Caco-2 (cell line): Measurements from ENCODE around the gene SPDYA. TPM values are rescaled to one million over a fixed set of nuclear protein-coding genes. Genes with fewer than 3 reads are reported as not detected.

ENCODE experiments used
- BruUV-seq: library from RNA; stranded (reverse); fragments of 400-500 nt; replicated peaks from 2 replicates; lab custom pipeline; 2021; lab: Mats Ljungman, UMichigan
- CTCF ChIA-PET: fragments of 300-600 bp; sonication (Branson Sonifier 250); formaldehyde crosslinking; loops from one replicate; lab custom pipeline; 2022; ENCODE audit warnings: antibody characterized with exemption; lab: Charles Lee
- POLR2A ChIA-PET: fragments of 300-600 bp; sonication (Branson Sonifier 250); formaldehyde crosslinking; loops from one replicate; lab custom pipeline; 2022; ENCODE audit warnings: antibody characterized with exemption; lab: Charles Lee
- DNase-seq, 2 experiments: peaks; one replicate each; pipeline versions ENCODE4 v3.0.0 to v3.0.0-alpha.2; 2020 to 2022
- H3K27me3 ChIP-seq: replicated peaks from 2 replicates; pipeline ENCODE4 v1.6.0; 2011; ENCODE audit warnings: low read length; ENCODE audit not compliant: control insufficient read depth, insufficient read depth
- H3K36me3 ChIP-seq: 2 replicates; pipeline ENCODE4 v1.5.1; 2011; ENCODE audit warnings: low read length; ENCODE audit not compliant: control insufficient read depth, insufficient read depth
- H3K4me1 ChIP-seq: fragments of 250-450 bp; sonication (Bioruptor Pico); 2 replicates; pipeline ENCODE4 v1.5.1; 2020; ENCODE audit warnings: mild to moderate bottlenecking
- H3K4me3 ChIP-seq: 2 replicates; pipeline ENCODE4 v1.5.1; 2011; ENCODE audit warnings: low read depth, mild to moderate bottlenecking, control low read depth, low read length
- H3K9me3 ChIP-seq: fragments of 250-450 bp; sonication (Bioruptor Pico); 2 replicates; pipeline ENCODE4 v1.5.1; 2020; ENCODE audit warnings: mild to moderate bottlenecking, moderate library complexity
- H3K27ac Mint-ChIP-seq: one replicate; pipeline ENCODE4 v1.8.0; 2022; ENCODE audit warnings: mixed read lengths; ENCODE audit not compliant: unreplicated experiment
- H3K27me3 Mint-ChIP-seq: one replicate; pipeline ENCODE4 v1.8.0; 2022; ENCODE audit warnings: mixed read lengths; ENCODE audit not compliant: insufficient read depth, unreplicated experiment
- H3K36me3 Mint-ChIP-seq: one replicate; pipeline ENCODE4 v1.8.0; 2022; ENCODE audit warnings: mild to moderate bottlenecking, mixed read lengths; ENCODE audit not compliant: insufficient read depth, unreplicated experiment
- H3K4me1 Mint-ChIP-seq: one replicate; pipeline ENCODE4 v1.8.0; 2022; ENCODE audit warnings: low read depth, mixed read lengths; ENCODE audit not compliant: unreplicated experiment
- H3K4me3 Mint-ChIP-seq: one replicate; pipeline ENCODE4 v1.8.0; 2022; ENCODE audit warnings: mild to moderate bottlenecking, moderate library complexity, mixed read lengths; ENCODE audit not compliant: unreplicated experiment
- H3K9me3 Mint-ChIP-seq: one replicate; pipeline ENCODE4 v1.8.0; 2022; ENCODE audit warnings: mixed read lengths; ENCODE audit not compliant: unreplicated experiment
- CTCF ChIP-seq, 2 experiments: fragments of 200-600 bp in 1 of 2; IDR thresholded peaks; 1 replicate in 1 of 2; 2 replicates in 1 of 2; pipeline versions ENCODE4 v1.5.1 to v1.8.0; 2011 to 2022; ENCODE audit warnings: antibody characterized with exemption in 1 of 2, control low read depth in 1 of 2, inconsistent platforms in 1 of 2, low read depth in 1 of 2, low read length in 1 of 2, mild to moderate bottlenecking in 1 of 2, moderate library complexity in 1 of 2; ENCODE audit not compliant: insufficient read depth in 1 of 2, severe bottlenecking in 1 of 2, unreplicated experiment in 1 of 2
- intact Hi-C: fragments of 100-400 bp; cut with micrococcal nuclease; formaldehyde crosslinking; loops from one replicate; pipeline ENCODE4 v1.10.0; 2022; ENCODE audit not compliant: unreplicated experiment
- total RNA-seq: library from RNA; stranded (reverse); gene quantifications from 2 replicates; pipeline ENCODE4 v1.2.3, GENCODE V29; 2022

The SPDYA gene
- total RNA-seq, 1 experiment from 2014 or later = 1.5 TPM

DNA sequence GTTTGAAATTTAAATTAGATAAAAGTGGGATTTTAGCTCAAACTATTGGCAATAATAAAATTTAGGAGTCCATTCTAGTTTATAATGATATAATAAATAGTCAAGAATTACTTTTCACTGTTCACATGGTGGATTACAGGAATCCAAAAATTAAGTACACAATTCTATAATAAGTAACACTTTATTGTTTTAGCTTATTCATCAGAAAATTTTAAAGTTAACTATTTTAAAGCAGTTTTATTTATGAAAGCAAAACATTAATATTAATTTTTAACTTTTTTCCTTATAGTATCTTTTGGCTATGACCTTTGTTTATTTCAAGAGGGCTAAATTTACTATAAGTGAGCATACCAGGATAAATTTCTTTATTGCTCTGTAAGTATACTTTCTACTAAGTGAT lies 11.4 kb downstream of the SPDYA start:
- Histone ChIP-seq H3K9me3 (no peaks in the 10 kb centered on the region), H3K27me3 (no peaks in the 10 kb centered on the region), H3K4me1 (no peaks in the 10 kb centered on the region), H3K36me3 (no peaks in the 10 kb centered on the region), H3K4me3 (no peak overlapping the region)
- ChIA-PET CTCF (interaction anchor here (0.6 kb wide), 1 partner anchor 154 kb away, joined by 3 read pairs; no protein-coding TSS in a partner anchor), POLR2A (no interaction called here)
- H3K4me1 Mint-ChIP-seq = no peaks in the 10 kb centered on the region
- intact Hi-C loops = no loop called here
- no peak for DNase-seq
- H3K27ac Mint-ChIP-seq = no peak overlapping the region
- H3K4me3 Mint-ChIP-seq = no peak overlapping the region
- TF ChIP-seq CTCF (IDR thresholded peaks at IDR 0.05; ENCODE audit: insufficient read depth in 1 of 2, low read depth in 1 of 2, low read length in 1 of 2, severe bottlenecking in 1 of 2, unreplicated experiment in 1 of 2) = no peak
- H3K36me3 Mint-ChIP-seq = peaks cover 5% of the 10 kb centered on the region
- no peaks in the 10 kb centered on the region for H3K9me3 Mint-ChIP-seq
- BruUV-seq = no TSS peak
- H3K27me3 Mint-ChIP-seq = no peaks in the 10 kb centered on the region

DNA sequence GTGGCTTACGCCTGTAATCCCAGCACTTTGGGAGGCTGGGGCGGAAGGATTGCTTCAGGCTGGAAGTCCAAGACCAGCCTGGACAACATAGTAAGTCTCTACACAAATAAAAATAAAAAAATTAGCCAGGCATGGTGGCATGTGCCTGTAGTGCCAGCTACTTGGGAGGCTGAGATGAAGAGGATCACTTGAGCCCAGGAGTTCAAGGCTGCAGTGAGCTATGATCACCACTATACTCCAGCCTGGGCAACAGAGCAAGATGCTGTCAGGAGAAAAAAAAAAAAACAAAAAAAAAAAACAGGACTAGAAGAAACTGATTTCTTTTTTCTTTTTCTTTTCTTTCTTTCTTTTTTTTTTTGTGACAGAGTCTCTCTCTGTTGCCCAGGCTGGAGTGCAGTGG lies 13.6 kb downstream of the SPDYA start:
- Histone ChIP-seq H3K4me3 (no peak overlapping the region), H3K36me3 (no peaks in the 10 kb centered on the region), H3K27me3 (no peaks in the 10 kb centered on the region), H3K9me3 (no peaks in the 10 kb centered on the region), H3K4me1 (no peaks in the 10 kb centered on the region)
- DNase-seq = no peak
- ChIA-PET POLR2A (interaction anchor here (0.7 kb wide), 1 partner anchor 177 kb away, joined by 4 read pairs; no protein-coding TSS in a partner anchor), CTCF (no interaction called here)
- no peaks in the 10 kb centered on the region for H3K9me3 Mint-ChIP-seq
- peaks cover 5% of the 10 kb centered on the region for H3K36me3 Mint-ChIP-seq
- no peak overlapping the region for H3K4me3 Mint-ChIP-seq
- no TSS peak for BruUV-seq
- no peak for TF ChIP-seq CTCF (IDR thresholded peaks at IDR 0.05; ENCODE audit: insufficient read depth in 1 of 2, low read depth in 1 of 2, low read length in 1 of 2, severe bottlenecking in 1 of 2, unreplicated experiment in 1 of 2)
- H3K27me3 Mint-ChIP-seq = no peaks in the 10 kb centered on the region
- no peaks in the 10 kb centered on the region for H3K4me1 Mint-ChIP-seq
- intact Hi-C loops = no loop called here
- no peak overlapping the region for H3K27ac Mint-ChIP-seq

DNA sequence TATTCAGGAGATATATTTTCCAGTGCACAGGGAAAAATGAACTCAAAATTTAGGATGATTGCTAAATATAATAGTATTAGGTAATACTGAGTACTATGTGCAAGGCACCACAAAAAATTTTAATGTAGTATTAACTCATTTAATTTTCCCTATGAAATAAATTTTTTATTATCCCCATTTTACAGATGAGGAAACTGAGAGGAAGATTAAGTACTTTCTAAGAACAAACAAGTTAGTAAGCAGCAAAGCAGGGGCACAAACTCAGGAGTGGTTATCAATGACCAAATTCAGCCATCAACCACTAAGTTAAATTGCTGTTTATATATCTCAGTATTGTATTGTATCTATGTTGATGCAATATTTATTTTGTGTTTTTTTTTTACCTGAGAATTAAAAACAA lies 14.2 kb downstream of the SPDYA start:
- H3K9me3 ChIP-seq = no peaks in the 10 kb centered on the region
- peaks cover 5% of the 10 kb centered on the region for H3K36me3 Mint-ChIP-seq
- no peaks in the 10 kb centered on the region for H3K9me3 Mint-ChIP-seq
- no peaks in the 10 kb centered on the region for H3K27me3 ChIP-seq
- intact Hi-C loops = no loop called here
- POLR2A ChIA-PET = no interaction called here
- no peak overlapping the region for H3K4me3 Mint-ChIP-seq
- no peak for DNase-seq
- no peak overlapping the region for H3K4me3 ChIP-seq
- H3K4me1 Mint-ChIP-seq = no peaks in the 10 kb centered on the region
- H3K27me3 Mint-ChIP-seq = no peaks in the 10 kb centered on the region
- no TSS peak for BruUV-seq
- TF ChIP-seq CTCF (IDR thresholded peaks at IDR 0.05; ENCODE audit: insufficient read depth in 1 of 2, low read depth in 1 of 2, low read length in 1 of 2, severe bottlenecking in 1 of 2, unreplicated experiment in 1 of 2) = no peak
- CTCF ChIA-PET = no interaction called here
- no peaks in the 10 kb centered on the region for H3K4me1 ChIP-seq
- no peaks in the 10 kb centered on the region for H3K36me3 ChIP-seq
- H3K27ac Mint-ChIP-seq = no peak overlapping the region
